HG02840 (cell line): ENCODE data around the gene ANAPC15.

ENCODE experiments used
- ATAC-seq: cut with Tn5 transposase; IDR thresholded peaks from one replicate; pipeline ENCODE4 v1.9.1; 2021; ENCODE audit warnings: mild to moderate bottlenecking, moderate library complexity, moderate number of reproducible peaks; ENCODE audit not compliant: unreplicated experiment, low FRiP score

ANAPC15 gene

DNA sequence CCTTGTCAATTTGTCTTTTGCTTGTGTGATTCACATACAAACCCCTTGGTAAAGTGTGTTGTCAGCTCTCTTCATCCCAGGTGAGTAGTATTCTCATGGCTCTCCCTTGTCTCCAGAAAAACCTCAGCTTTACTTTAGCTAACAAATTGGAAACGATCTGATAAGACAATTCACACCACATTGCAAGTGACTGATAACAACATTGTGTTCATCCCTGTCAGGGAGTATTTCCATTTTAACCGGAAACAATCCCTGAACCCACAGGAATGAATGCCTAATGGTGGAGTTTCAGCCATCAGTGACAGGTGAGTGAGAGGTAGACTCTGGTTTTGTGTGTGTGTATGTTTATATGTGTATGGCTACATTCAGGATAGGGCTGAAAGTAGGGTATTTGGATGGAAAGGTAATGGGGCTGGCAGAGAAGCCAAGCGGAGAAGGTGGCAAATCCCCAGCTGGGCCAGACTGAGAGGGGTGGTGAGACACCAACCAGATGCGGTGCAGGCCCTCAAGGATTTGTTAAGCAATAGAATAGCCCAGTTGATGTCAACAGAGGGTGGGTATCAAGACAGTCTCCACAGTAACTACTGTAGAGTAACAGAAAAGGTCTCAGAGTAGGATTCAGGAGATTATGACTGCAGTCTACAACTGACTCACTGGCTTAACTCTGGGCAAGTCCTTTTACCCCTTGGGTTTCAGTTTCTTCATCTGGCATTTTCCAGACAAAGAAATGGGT is 24.3 kb downstream of the ANAPC15 start:
- no peak for ATAC-seq

DNA sequence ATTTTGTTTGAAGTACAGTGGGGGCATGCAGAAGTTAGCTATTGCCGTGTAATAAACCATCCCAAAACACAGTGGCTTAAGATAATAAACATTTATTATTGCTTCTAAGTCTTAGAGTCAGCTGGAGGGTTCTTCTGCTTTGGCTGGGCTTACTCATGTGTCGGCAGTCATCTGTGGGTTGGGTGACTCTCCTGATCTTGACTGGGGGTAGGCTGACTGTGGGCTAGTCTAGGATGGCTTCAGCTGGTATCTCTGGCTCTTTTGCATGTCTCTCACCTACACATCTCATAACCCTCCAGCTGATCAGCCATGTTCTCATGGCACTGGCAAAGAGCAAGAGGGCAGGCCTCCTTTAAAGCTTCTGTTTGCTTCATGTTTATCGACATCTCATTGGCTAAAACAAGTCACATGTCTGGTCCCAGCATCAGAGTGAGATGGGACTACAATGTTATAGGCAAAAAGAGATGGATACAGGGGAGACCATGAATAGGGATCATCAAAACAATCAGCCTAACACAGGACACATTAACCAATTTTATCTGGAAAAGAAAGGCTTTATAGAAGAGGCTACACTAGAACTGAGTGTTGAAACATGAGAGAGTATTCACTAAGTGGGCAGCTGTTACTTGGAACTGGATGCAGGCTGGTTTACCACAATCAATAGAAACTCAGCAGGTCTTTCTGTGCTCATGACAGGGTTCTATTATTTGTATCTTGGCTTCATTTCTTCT is 26.7 kb downstream of the ANAPC15 start:
- no peak for ATAC-seq

DNA sequence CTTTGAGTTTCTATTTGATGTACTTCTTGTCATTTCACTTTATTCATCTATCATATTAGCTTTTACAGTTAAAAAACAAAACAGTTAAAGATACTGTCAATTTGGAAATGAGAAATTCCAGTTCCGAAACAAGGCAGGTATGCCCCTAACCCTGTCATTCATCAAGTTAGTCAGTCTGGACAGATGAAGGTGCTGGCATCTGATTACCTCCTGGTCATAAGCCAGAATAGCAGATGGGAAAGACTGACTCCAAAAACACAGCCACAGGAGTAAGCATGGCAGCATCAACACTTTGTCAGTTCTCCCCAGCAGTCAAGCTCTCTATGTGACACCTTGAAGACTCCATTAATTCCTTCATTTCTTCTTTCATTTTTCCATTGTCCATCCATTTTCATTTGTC is 27.5 kb downstream of the ANAPC15 start:
- no peak for ATAC-seq

DNA sequence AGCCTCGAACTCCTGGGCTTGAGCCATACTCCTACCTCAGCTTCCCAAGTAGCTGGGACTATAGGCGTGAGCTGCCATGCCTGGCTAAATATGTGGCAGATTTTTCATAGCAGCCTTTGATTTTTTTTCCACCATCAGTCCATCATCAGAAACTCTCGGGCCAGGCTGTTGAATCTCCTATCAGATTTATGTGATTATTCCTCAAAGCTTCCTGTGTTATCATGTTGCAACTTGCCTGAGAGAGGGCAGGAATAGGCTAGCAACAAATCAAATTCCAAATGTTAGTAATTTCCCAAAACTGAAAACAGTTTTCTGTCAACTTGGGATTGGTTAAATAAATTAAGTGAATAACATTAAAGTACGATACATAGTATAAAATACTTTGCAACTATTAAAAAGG is 28.4 kb downstream of the ANAPC15 start:
- ATAC-seq, result no peak

DNA sequence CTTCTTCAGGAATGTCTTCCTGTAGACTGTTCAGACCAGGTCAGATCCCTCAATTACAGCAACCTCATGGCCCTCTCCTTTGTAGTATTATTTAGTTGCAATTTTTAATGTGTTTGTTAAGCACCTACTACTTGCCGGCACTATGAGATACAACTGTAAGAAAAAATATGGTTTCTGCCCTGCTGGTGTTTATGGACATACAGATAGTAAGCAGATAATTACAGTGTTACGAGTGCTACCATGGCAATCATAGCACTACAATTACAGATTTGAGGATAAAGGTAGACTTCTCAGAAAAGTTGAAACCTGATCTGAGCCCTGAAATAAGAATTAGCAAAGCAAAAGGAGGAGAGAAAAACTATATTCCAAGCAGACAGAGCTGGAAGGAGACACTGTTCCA is 29.1 kb downstream of the ANAPC15 start:
- ATAC-seq, result no peak

DNA sequence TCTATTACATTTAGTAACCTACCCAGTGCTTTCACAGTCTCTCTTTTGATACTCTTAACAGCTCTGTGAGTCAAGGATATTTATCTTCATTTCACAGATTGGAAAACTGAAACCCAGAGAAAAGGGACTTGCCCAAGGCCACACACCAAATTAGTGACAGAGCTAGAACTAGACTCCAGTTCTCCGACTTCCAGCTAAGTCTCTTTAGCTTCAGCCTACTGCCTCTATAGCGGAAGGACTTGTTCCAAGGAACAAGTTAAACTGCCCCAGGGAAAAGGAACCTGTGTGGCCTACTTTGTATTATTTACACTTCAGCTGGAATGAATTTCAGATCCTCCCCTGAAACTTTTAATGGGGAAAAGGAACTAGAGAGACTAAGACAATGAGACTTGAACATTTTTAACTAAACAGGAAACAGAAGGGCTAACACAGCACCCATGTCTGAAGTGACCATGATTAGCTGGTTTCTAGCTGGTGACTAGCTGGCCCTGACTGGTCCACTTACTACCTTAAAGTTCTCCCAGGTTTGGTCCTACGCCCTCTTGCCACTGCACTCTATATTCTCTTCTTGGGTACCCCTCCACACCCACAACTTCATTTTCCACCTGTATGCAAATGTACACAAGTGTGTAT is 30.6 kb downstream of the ANAPC15 start:
- ATAC-seq, result no peak

DNA sequence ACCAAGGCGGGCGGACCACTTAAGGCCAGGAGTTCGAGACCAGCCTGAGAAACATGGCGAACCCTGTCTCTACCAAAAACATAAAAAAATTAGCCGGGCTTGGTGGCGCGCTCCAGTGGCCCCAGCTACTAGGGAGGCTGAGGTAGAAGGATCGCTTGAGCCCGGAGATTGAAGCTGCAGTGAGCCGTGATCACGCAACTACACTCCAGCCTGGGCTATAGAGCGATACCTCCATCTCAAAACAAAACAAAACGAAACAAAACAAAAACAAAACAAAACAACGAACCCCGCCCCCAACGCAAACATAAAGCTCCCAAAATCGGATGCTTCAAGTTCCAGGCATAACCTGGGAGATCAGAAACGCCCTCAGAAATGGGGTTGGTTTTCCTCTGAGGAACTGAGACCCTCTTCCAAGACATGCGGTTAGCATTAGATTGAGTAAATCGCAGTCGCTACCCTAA is 31.3 kb downstream of the ANAPC15 start:
- ATAC-seq, result no peak

DNA sequence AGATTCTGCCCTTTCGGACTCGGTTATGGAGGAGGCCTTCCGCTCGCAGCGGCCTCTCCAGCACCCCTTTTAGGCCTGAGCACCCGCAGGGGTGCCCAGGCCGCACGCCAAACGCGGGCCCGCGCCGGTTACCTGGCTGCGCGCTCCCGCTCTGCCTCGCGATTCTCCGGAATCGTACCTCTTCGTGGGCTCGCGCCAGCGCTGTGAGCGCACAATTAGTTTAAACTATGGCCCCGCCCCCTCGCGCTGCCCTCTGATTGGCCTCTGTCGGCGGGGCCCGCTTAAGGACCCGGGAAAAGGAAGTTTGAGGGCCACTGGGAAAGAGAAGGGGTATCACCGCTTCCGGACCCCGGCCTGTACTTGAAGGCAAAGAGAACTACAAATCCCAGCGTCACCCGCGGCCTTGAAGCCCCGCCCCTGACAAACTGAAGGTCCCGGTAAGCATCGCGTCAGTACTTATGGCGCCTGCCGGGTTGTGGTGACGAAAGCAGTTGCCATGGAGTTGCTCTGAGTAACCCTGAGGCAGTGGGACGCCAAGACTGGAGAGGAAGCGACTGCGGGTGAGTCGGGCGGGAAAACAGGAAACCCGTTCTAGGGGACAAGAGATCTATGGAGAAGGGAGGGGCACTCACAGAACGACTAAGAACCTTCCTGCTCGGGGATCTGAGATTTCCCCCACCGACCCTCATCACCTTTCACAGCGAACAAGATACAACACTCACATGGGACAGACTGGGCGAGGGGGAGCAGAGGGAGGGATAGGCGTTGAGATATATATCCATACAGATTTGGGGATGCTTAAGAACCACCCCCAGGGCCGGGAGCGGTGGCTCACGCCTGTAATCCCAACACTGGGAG is 31.9 kb downstream of the ANAPC15 start, which contains the start of the genes LRRC51 and NUMA1:
TSS of gene LRRC51 (plus strand) at position 525 of the 858 bp plus-strand sequence. CDS start 8,234 bp downstream, outside the sequence.
TSS of gene NUMA1 (minus strand) at position 217 of the 858 bp plus-strand sequence. CDS start 44,599 bp downstream, outside the sequence.
- peak; percentile 97 for ATAC-seq

DNA sequence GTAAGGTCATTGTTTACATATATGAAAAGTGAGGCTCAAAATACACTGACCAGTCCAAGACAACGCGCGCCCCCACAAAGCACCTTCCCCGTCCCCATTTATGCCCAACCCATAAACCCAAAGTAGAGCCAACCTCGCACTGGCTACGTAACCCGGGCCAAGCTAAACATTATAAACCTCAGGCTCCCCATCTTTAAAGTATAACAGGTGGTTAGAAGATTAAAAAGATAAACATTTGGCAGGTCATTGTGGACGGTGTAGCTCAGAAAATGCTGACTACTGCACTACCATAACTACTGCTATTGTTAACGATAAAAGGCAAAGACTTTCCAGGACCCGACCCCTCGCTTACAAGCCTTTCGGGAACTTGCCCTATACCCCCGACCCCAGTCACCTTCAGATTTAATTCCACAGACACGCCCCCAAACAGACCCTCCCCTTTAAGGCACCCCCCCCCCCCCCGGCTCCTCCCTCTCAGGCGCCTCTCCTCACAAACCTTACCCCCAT is 32.6 kb downstream of the ANAPC15 start:
- ATAC-seq, result no peak

DNA sequence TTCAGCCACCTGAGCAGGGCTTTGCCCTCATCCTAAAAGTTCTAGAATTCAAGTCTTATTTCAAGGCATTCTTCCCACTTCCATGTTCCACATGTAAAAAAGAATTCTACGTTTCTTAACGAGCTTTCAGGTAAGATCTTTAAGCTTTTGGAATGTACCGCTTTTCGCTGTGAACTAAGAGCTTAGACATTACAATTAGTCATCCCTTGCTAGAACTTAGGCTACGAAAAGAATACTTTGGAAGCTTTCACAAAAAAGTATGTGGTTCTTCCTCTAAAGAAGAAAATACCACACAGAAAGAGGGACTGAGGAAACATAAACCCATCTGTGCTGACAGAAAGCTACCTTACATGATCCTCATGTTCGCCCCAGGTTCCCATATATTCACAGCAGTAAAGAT is 34.0 kb downstream of the ANAPC15 start:
- no peak for ATAC-seq

DNA sequence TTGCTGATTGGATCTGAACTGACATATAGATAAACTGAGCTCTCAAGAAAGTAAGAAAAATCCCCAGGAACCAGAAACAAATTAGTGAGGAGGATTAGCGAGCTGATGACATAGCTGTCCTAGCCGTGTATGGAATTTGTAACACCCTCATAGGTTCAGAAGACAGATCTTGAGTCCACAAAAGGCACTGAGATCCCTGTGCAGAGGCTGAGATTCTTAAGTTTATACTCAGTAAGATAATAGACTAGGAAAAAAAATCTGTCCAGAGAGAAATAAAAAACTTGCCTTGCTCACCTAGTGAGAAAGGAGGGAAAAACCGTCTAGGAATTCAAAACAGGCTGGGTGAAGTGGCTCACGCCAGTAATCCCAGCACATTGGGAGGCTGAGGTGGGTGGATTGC is 36.7 kb downstream of the ANAPC15 start:
- ATAC-seq, result no peak

DNA sequence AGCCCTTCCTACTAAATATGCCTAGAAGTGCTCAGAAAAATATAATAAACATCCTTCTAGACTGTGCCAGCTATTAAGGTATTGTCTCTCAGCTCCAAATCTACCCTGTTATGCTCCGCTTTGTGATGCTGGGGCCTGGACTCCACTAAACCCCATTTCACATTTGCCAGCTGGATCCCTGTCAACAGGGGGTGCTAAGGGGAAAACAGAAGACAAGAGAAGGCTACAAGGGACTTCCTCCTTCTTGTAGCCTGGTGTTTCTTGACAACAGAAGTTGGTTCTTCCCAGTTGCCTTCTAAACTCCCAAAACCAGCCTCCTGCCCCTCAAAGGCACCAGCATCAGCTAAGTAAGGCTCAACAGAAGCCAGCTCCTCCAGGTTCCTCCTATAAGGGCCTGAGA is 37.4 kb downstream of the ANAPC15 start:
- no peak for ATAC-seq

DNA sequence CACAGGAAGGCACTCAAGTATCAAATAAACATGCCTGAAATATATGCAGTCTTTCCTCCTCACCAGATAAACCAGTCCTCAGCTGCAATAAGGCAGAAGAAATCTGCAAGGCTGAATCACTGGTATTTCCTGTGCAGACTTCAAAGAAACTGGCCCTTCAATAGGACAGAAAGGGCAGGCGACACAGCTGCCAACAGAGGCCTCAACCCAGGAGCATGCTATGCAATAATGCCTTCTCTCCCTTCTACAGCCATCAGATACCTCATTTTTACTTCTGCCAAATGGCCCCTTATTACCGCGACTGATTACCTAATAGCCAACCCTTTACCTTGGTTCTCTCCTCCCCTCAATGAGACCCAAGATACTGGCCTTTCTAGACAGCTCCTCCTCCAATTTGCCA is 40.1 kb downstream of the ANAPC15 start:
- ATAC-seq, result no peak

DNA sequence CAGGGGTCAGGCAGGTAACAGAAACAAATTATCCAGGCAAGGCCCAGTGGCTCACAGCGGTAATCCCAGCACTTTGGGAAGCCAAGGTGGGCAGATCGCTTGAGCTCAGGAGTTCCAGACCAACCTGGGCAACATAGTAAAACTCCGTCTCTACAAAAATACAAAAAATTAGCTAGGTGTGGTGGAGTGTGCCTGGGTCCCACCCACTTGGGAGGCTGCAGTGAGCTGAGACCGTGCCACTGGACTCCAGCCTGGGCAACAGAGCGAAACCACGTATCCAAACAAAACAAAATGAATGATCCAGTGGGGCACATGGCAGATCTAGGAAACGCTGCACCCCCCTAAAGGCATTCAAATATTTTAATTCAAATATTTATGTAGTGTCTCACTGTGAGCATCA is 42.0 kb downstream of the ANAPC15 start:
- ATAC-seq, result no peak

DNA sequence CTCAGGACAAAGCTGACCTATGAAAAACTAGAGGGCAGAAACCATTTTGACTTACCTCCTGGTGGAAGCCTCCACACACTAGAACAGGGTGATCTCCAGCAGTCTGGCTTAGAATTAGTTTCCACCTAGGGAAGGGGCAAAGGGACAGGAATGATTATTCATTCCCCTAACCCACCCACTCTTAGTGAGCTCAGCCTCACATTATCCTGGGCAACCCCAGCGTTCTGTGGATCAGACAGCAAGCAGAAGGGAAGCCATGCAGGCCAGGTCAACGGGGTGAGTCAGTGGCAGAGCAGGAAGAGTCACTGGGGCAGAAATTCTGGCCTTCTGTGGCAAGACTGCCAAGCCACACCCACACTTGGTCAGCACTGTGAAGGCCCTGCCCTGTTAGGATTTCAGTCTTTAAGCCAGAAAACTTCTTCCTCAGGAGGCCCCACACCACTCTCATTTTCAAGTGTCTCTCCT is 42.7 kb downstream of the ANAPC15 start:
- ATAC-seq, result no peak

DNA sequence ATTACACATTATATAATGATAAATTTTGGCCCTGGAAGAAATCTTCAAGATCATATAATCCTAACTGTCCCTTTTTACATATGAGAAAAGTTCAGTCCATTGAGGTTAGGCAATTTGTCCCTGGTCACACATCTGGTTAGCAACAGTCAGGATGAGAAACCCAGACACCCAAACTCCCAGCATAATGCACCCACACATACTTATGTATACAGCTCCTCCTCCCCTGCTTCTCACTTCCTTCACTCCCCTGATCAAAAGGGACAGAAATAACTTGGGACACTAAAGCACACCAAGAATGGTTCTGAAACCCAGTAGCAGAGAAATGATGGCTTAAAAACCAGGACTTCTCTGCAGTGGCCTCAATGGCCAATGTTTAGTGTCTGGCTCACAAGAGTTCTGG is 43.3 kb downstream of the ANAPC15 start:
- ATAC-seq, result no peak

DNA sequence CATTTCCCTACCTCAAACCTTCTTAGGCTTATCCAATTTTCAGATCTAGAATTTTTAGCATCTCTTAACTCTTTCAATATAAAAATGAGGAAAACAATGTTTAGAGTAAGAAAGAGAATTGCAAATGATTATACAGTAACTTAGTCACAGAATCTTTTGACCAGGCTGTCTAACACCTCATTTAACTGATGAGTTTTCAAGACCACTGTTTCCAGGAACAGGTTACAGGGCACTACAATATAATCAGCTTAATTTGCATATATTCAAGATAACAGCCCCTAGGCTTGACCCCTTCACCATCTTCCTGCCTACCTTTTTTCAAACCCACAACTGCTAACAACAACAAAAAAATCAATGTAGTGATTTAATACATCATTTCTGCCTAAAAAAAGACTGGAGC is 44.8 kb downstream of the ANAPC15 start:
- ATAC-seq, result no peak

DNA sequence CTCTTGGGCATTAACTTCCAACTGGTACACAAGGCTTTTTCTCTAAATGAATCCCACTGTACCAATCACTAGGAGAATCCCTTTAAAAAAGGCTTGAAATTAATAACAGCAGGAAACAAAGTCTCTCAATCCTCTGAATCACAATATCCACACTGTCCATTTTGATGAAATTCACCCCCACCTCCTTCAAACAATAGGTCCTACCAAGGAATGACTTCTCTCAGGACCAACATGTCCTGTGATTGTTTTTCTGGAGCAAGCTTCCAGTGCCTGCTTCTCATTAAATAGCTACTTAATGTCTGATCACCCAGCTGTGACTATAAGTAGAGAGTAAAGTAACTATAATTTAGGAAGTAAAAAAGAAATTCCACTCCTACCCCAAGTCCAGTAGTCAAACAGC is 45.2 kb downstream of the ANAPC15 start:
- no peak for ATAC-seq

DNA sequence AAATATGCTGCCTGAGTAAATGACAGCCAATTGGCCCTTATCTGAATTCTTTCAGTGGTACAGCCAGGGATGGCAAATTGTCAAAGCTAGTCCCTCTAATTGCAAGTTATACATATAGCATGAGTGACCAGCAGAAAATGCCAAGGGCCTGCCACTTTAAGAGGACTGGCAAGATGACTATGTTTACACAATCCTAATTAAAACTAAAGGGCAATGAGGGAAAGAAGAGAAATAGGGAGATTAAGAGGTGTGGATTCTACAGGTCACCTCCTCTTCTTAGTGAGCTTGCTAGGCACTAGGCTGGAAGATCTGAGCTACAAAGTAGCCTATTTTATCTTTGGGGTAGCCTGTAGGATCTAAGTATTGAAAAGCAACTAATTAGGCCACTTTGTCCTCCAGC is 45.6 kb downstream of the ANAPC15 start:
- ATAC-seq, result no peak

DNA sequence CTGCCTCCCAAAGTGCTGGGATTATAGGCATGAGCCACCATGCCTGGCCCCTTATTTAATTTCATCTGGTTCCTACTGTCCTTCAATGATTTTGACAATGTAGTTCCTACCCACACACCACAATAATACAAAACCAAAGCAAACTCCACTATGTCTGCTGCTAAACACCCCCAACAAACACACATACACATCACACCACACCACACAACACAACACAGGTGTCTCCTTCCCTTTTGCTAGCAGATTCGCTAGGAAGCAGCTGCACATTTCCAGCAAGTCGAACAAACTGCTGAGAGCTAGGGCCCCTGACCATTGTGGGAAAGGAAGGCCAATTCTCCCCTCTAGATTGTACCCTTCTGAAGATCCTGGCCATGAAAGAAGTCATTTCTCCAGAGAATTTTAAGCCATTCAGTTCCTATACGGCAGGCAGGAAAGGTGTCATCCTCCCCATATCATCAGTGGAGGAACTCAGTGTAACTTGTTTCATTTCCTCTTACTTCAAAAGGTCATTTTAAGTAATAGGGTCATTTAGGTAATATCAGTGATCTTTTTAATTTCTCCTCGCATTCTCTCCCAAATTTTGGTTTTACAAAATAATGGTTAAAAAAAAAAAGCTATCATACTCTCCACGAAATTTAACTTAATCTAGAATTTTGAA is 50.6 kb downstream of the ANAPC15 start:
- no peak for ATAC-seq
